ENCODE results near the gene YWHAG. TPM values are rescaled to one million over a fixed set of nuclear protein-coding genes. Genes with fewer than 3 reads are reported as not detected.

The YWHAG gene
- total RNA-seq, 1 experiment from 2014 or later: 241 TPM

GRCh38 chr7:76317782-76318487 lies 40.9 kb downstream of the YWHAG start:
- H4K20me1 ChIP-seq (ENCODE audit: control insufficient read depth, insufficient read depth, insufficient read length): no peaks in the 10 kb centered on the region
- H3K27me3 Mint-ChIP-seq (ENCODE audit: low read depth): no peaks in the 10 kb centered on the region
- no peak overlapping the region for H2AK5ac ChIP-seq (ENCODE audit: insufficient read length, low read length)
- H2BK120ac ChIP-seq (ENCODE audit: low read depth, low read length, poor library complexity, severe bottlenecking): no peak overlapping the region
- H3K27ac ChIP-seq (ENCODE audit: insufficient read length, low read depth, low read length): peak overlapping the region; percentile 8
- no peaks in the 10 kb centered on the region for H3K79me1 ChIP-seq (ENCODE audit: insufficient read depth, low read depth, low read length, poor library complexity, severe bottlenecking)
- DNase-seq: peak; percentile 99
- peak overlapping the region; percentile 51 for H3K9ac ChIP-seq (ENCODE audit: extremely low read depth, insufficient read length, low read length)
- H4K5ac ChIP-seq (ENCODE audit: insufficient read length, low read depth, low read length): no peak overlapping the region
- H3T11ph ChIP-seq (ENCODE audit: low read length): no peak overlapping the region
- H3K23ac ChIP-seq (ENCODE audit: insufficient read length, low read depth, low read length): no peak overlapping the region
- no CpG with 5 or more reads among the region's 50 CpGs for WGBS (ENCODE audit: extremely low coverage, insufficient read length, low lambda C conversion rate)
- no peak overlapping the region for H2BK20ac ChIP-seq (ENCODE audit: low read depth, low read length, poor library complexity, severe bottlenecking)
- no peak overlapping the region for H4K8ac ChIP-seq (replicated peaks; ENCODE audit: insufficient read length, low read depth, low read length)
- no peaks in the 10 kb centered on the region for H3K9me3 Mint-ChIP-seq
- H3K4ac ChIP-seq (ENCODE audit: low read depth, low read length): no peak overlapping the region; the same call in 1 of the 2 replicates
- peaks cover 25 to 26% of the 10 kb centered on the region in 2 experiments for H3K4me1 Mint-ChIP-seq
- H2BK15ac ChIP-seq (ENCODE audit: low read depth, low read length): no peak overlapping the region
- peak overlapping the region; percentile 90 for H3K18ac ChIP-seq (ENCODE audit: insufficient read length, low read depth, low read length)
- H2AFZ ChIP-seq (ENCODE audit: low read length): no peak overlapping the region
- H3K4me3 Mint-ChIP-seq: peak overlapping the region; percentile 73 to 92
- no peak overlapping the region for H4K91ac ChIP-seq (ENCODE audit: insufficient read length, low read depth, low read length)
- H3K79me2 ChIP-seq (ENCODE audit: insufficient read depth, low read length): no peaks in the 10 kb centered on the region
- peaks cover 3% of the 10 kb centered on the region for H3K23me2 ChIP-seq (ENCODE audit: insufficient read length, low read depth, low read length, poor library complexity, severe bottlenecking)
- peak overlapping the region; percentile 53 for H3K4me2 ChIP-seq (ENCODE audit: insufficient read depth, insufficient read length, low read length)
- H2BK12ac ChIP-seq (ENCODE audit: insufficient read length, low read depth, low read length): no peak overlapping the region
- peaks cover 2 to 18% (median 3%) of the 10 kb centered on the region in 3 experiments; a peak in 4 of 7 replicates for H3K36me3 Mint-ChIP-seq (ENCODE audit: insufficient read depth in 1 of 3, low read depth in 3 of 3)
- no peak overlapping the region for H3K56ac ChIP-seq (ENCODE audit: insufficient read length, low read depth, low read length)
- H2BK5ac ChIP-seq (ENCODE audit: insufficient read length, low read length): no peak overlapping the region
- H3K27ac Mint-ChIP-seq: peak overlapping the region; percentile 95 to 99 (median 98)
- no peaks in the 10 kb centered on the region for H3K27me3 ChIP-seq (ENCODE audit: insufficient read depth, low read length)
- H3K9me3 ChIP-seq (ENCODE audit: control insufficient read depth, low read depth, low read length): no peaks in the 10 kb centered on the region
- no peak for TF ChIP-seq CTCF (conservative IDR thresholded peaks at IDR 0.05)
- peaks cover 4% of the 10 kb centered on the region; the same call in 1 of the 2 replicates for H3K4me1 ChIP-seq (ENCODE audit: insufficient read depth, low read length)
- H3K14ac ChIP-seq (ENCODE audit: insufficient read depth, low read length): peak overlapping the region; percentile 94
